Measurements from ENCODE around the gene TRAM2. TPM values are rescaled to one million over a fixed set of nuclear protein-coding genes. Genes with fewer than 3 reads are reported as not detected.

TRAM2 gene, protein sequence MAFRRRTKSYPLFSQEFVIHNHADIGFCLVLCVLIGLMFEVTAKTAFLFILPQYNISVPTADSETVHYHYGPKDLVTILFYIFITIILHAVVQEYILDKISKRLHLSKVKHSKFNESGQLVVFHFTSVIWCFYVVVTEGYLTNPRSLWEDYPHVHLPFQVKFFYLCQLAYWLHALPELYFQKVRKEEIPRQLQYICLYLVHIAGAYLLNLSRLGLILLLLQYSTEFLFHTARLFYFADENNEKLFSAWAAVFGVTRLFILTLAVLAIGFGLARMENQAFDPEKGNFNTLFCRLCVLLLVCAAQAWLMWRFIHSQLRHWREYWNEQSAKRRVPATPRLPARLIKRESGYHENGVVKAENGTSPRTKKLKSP
- total RNA-seq: 35.3 and 113 TPM in 2 replicates

DNA sequence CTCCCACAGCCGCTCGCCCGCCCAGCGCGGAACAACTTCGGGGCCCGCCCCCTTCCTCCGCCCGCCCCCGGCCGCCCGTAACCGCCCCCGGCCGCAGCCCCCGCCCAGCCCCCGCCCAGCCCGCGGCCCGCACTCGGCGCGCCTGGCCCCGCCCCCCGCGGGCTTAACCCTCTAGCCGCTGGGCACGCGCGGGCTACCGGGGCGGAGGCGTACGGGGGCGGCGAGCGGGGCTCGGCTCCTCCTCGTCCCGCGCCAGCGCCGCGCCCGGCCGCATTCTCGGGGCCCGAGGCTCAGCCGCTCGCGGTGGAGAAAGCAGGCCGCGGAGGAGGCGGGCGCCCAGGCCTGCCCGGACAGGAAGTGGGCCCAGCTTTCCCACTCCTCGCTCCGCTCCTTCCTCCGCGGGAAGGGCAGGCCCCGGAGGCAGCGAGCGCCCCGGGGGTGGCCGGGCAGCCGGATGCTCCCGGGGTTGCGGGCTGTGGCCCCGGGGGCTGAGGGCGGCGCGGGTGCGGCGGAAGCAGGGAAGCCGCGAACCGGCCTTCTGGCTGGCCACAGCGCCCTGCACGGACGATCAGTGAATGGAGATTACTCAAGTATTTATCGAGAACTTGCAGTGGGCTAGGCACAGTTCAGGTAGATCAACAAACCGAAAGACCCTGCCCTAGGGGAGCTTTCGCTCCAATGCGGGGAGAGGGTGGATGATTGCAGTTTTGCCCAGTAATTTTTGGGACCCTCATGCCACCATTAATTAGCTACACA lies at the start of gene TRAM2:
Gene TRAM2 (minus strand): TSS at position 39 of the 756 bp plus-strand sequence. CDS start 145 bp downstream, outside the sequence.

Other genes starting within 250 kb of the TRAM2 start
- 5.8 and 6.5 TPM in 2 replicates for gene PAQR8, start 214.9 kb downstream of the TRAM2 start, total RNA-seq
- 12.2 and 16.3 TPM in 2 replicates for gene EFHC1, start 156.7 kb downstream of the TRAM2 start, total RNA-seq
- 21.5 and 22.8 TPM in 2 replicates for gene TMEM14A, start 94.1 kb upstream of the TRAM2 start, total RNA-seq
- gene GSTA2, start 186.4 kb upstream of the TRAM2 start, total RNA-seq: not detected in 2 replicates
- not detected in 2 replicates for gene GSTA1, start 226.8 kb upstream of the TRAM2 start, total RNA-seq

All from endothelial cell of coronary artery (primary cell).